DND-41 (cell line): ENCODE measurements around the gene APLF.

ENCODE experiments used
- ATAC-seq: fragments of 200-7000 bp; cut with Tn5 transposase; 3 replicates; pipeline ENCODE4 v1.9.1; 2021; ENCODE audit warnings: low read depth; ENCODE audit not compliant: insufficient read depth
- DNase-seq: peaks from one replicate; pipeline ENCODE4 v3.0.0-alpha.2; 2020
- H2AFZ ChIP-seq: 2 replicates; pipeline ENCODE4 v1.6.0; 2012; ENCODE audit warnings: low read depth, low read length
- H3K27ac ChIP-seq: 2 replicates; pipeline ENCODE4 v1.5.1; 2012; ENCODE audit warnings: low read length, inconsistent platforms
- H3K27me3 ChIP-seq: fragments of 200-600 bp; sonication (generic); 2 replicates; pipeline ENCODE4 v1.6.0; 2012; ENCODE audit warnings: low read length, mild to moderate bottlenecking, inconsistent platforms; ENCODE audit not compliant: insufficient read depth, poor library complexity
- H3K36me3 ChIP-seq: 2 replicates; pipeline ENCODE4 v1.5.1; 2012; ENCODE audit warnings: low read length, inconsistent platforms; ENCODE audit not compliant: insufficient read depth
- H3K4me1 ChIP-seq: 2 replicates; pipeline ENCODE4 v1.5.1; 2012; ENCODE audit warnings: mild to moderate bottlenecking, low read length; ENCODE audit not compliant: insufficient read depth
- H3K4me2 ChIP-seq: 2 replicates; pipeline ENCODE4 v1.6.0; 2012; ENCODE audit warnings: mild to moderate bottlenecking, moderate library complexity, low read length, inconsistent platforms; ENCODE audit not compliant: insufficient read depth
- H3K4me3 ChIP-seq, 2 experiments: fragments of 200-600 bp in 1 of 2; shearing (Covaris generic) in 1 of 2; 2 replicates each; pipeline ENCODE4 v1.5.1; 2012 to 2016; ENCODE audit warnings: inconsistent platforms in 2 of 2, low read length in 2 of 2, mild to moderate bottlenecking in 2 of 2, low read depth in 1 of 2, moderate library complexity in 1 of 2
- H3K79me2 ChIP-seq: 2 replicates; pipeline ENCODE4 v1.6.0; 2012; ENCODE audit warnings: low read length, inconsistent platforms; ENCODE audit not compliant: insufficient read depth
- H3K9ac ChIP-seq: 2 replicates; pipeline ENCODE4 v1.6.0; 2012; ENCODE audit warnings: low read depth, mild to moderate bottlenecking, inconsistent platforms, low read length, moderate library complexity
- H3K9me3 ChIP-seq: 2 replicates; pipeline ENCODE4 v1.5.1; 2012; ENCODE audit warnings: low read length, moderate library complexity, mild to moderate bottlenecking, inconsistent platforms; ENCODE audit not compliant: insufficient read depth, severe bottlenecking
- H4K20me1 ChIP-seq: 2 replicates; pipeline ENCODE4 v1.6.0; 2012; ENCODE audit warnings: low read length; ENCODE audit not compliant: insufficient read depth
- CTCF ChIP-seq: IDR thresholded peaks from 2 replicates; pipeline ENCODE4 v1.5.1; 2012; ENCODE audit warnings: borderline replicate concordance, low read length, moderate library complexity, mild to moderate bottlenecking; ENCODE audit not compliant: poor library complexity, severe bottlenecking; ENCODE audit errors: extremely low read depth
- EZH2 ChIP-seq: IDR thresholded peaks from 3 replicates; pipeline ENCODE4 v1.6.1; 2012; ENCODE audit warnings: borderline replicate concordance, low read depth, mild to moderate bottlenecking, moderate library complexity, low read length, inconsistent platforms; ENCODE audit not compliant: severe bottlenecking

Gene APLF

GRCh38 chr2:68588589-68588988 lies 121.2 kb downstream of the APLF start:
- H3K4me2 ChIP-seq: no peak overlapping the region
- H3K27me3 ChIP-seq: no peaks in the 10 kb centered on the region
- H2AFZ ChIP-seq: no peak overlapping the region
- ATAC-seq: no peak
- H4K20me1 ChIP-seq: no peaks in the 10 kb centered on the region
- no peak for DNase-seq
- no peak for TF ChIP-seq EZH2
- TF ChIP-seq CTCF: no peak
- H3K9me3 ChIP-seq: no peaks in the 10 kb centered on the region
- no peak overlapping the region for H3K27ac ChIP-seq
- H3K79me2 ChIP-seq: no peaks in the 10 kb centered on the region
- H3K4me3 ChIP-seq: no peak overlapping the region
- H3K36me3 ChIP-seq: no peaks in the 10 kb centered on the region
- H3K9ac ChIP-seq: no peak overlapping the region
- H3K4me1 ChIP-seq: no peaks in the 10 kb centered on the region

- no peak for DNase-seq
These were observed 122.6 kb downstream of the APLF start for GRCh38 chr2:68589963-68590362.

GRCh38 chr2:68590702-68591101 lies 123.3 kb downstream of the APLF start:
- H3K4me3 ChIP-seq: no peak overlapping the region
- DNase-seq (no peak), ATAC-seq (no peak)
- no peak overlapping the region for H3K9ac ChIP-seq
- H3K36me3 ChIP-seq: no peaks in the 10 kb centered on the region
- H3K27ac ChIP-seq: no peak overlapping the region
- no peak overlapping the region for H2AFZ ChIP-seq
- H3K79me2 ChIP-seq: no peaks in the 10 kb centered on the region
- peaks cover 10% of the 10 kb centered on the region for H3K4me1 ChIP-seq
- no peak overlapping the region for H3K4me2 ChIP-seq
- TF ChIP-seq EZH2: no peak
- H3K27me3 ChIP-seq: no peaks in the 10 kb centered on the region
- no peaks in the 10 kb centered on the region for H3K9me3 ChIP-seq
- H4K20me1 ChIP-seq: no peaks in the 10 kb centered on the region

More at GRCh38 chr2:68589963-68590362, 122.6 kb downstream of the APLF start:
- H3K27ac ChIP-seq: no peak overlapping the region
- H3K27me3 ChIP-seq: no peaks in the 10 kb centered on the region
- no peak overlapping the region for H3K9ac ChIP-seq
- no peaks in the 10 kb centered on the region for H4K20me1 ChIP-seq
- TF ChIP-seq EZH2 (no peak), CTCF (no peak)
- peaks cover 8% of the 10 kb centered on the region for H3K4me1 ChIP-seq
- no peak for ATAC-seq
- H3K4me2 ChIP-seq: no peak overlapping the region
- no peak overlapping the region for H3K4me3 ChIP-seq
- no peaks in the 10 kb centered on the region for H3K9me3 ChIP-seq
- H2AFZ ChIP-seq: no peak overlapping the region
- no peaks in the 10 kb centered on the region for H3K79me2 ChIP-seq
- no peaks in the 10 kb centered on the region for H3K36me3 ChIP-seq

- Histone ChIP-seq H3K9ac (no peak overlapping the region), H2AFZ (no peak overlapping the region), H3K79me2 (no peaks in the 10 kb centered on the region), H4K20me1 (no peaks in the 10 kb centered on the region), H3K4me1 (peaks cover 10% of the 10 kb centered on the region), H3K4me2 (no peak overlapping the region), H3K9me3 (no peaks in the 10 kb centered on the region), H3K27ac (no peak overlapping the region), H3K27me3 (no peaks in the 10 kb centered on the region), H3K36me3 (no peaks in the 10 kb centered on the region), H3K4me3 (no peak overlapping the region)
- DNase-seq (no peak), ATAC-seq (no peak)
- no peak for TF ChIP-seq EZH2
These were observed 123.8 kb downstream of the APLF start for GRCh38 chr2:68591225-68591624.
